Thyroid gland (tissue), 4 donors: ENCODE results near the gene CADPS. TPM values are rescaled to one million over a fixed set of nuclear protein-coding genes. Genes with fewer than 3 reads are reported as not detected.

ENCODE experiments used
- DNase-seq, 2 donors: peaks; one replicate each; pipeline ENCODE4 v3.0.0-alpha.2; 2019
- H3K27ac ChIP-seq, 3 donors: fragments of 200-600 bp; sonication (generic); 1 replicate in 2 of 3; 2 replicates in 1 of 3; pipeline ENCODE4 v1.5.1; 2016 to 2019; ENCODE audit warnings: mild to moderate bottlenecking in 1 of 3, moderate library complexity in 1 of 3
- H3K27me3 ChIP-seq: fragments of 200-600 bp; sonication (generic); one replicate; pipeline ENCODE4 v1.5.1; 2019
- H3K36me3 ChIP-seq, 2 donors: fragments of 200-600 bp; sonication (generic); one replicate each; pipeline ENCODE4 v1.5.1; 2016 to 2019
- H3K4me1 ChIP-seq, 2 donors: fragments of 200-600 bp; sonication (generic); one replicate each; pipeline ENCODE4 v1.5.1; 2017 to 2019
- H3K4me3 ChIP-seq, 3 donors: fragments of 200-600 bp; sonication (generic); replicated peaks in 1 of 3; 1 replicate in 2 of 3; 2 replicates in 1 of 3; pipeline ENCODE4 v1.5.1; 2016; ENCODE audit warnings: mild to moderate bottlenecking in 1 of 3
- H3K9me3 ChIP-seq: fragments of 200-600 bp; sonication (generic); one replicate; pipeline ENCODE4 v1.5.1; 2017
- CTCF ChIP-seq, 6 experiments: fragments of 200-600 bp in 3 of 6; fragments of 450-650 bp in 3 of 6; sonication (generic) in 3 of 6; IDR thresholded peaks; one replicate each; pipeline ENCODE4 v1.5.1; 2016 to 2019; ENCODE audit warnings: antibody characterized with exemption in 6 of 6, mild to moderate bottlenecking in 2 of 6, inconsistent platforms in 1 of 6, moderate library complexity in 1 of 6
- POLR2A ChIP-seq, 2 donors: fragments of 450-650 bp; IDR thresholded peaks; one replicate each; pipeline ENCODE4 v1.6.1; 2017; ENCODE audit warnings: antibody characterized with exemption in 2 of 2, mild to moderate bottlenecking in 2 of 2, moderate library complexity in 1 of 2
- WGBS, 2 donors: methylation state at CpG; one replicate each; pipeline ENCODE4 v1.1.5; 2017; 5-methylcytosine and 5-hydroxymethylcytosine counted together
- intact Hi-C: fragments of 100-400 bp; cut with DNase I; formaldehyde crosslinking; loops from one replicate; pipeline ENCODE4 v1.15.1; 2023
- total RNA-seq, 4 donors: library from RNA; depleted of rRNA; stranded (reverse); fragments of >200 nt; gene quantifications; one replicate each; pipeline ENCODE4 v1.2.3, GENCODE V29; 2016

Gene CADPS
- total RNA-seq, 4 donors from 2014 or later: 1.6 to 9.5 TPM; not detected in 2

GRCh38 chr3:62482961-62483360 lies 392.3 kb downstream of the CADPS start:
- no peak overlapping the region for H3K27ac ChIP-seq
- no peaks in the 10 kb centered on the region for H3K9me3 ChIP-seq
- DNase-seq: no peak
- no peaks in the 10 kb centered on the region for H3K36me3 ChIP-seq
- H3K27me3 ChIP-seq: no peaks in the 10 kb centered on the region
- no peaks in the 10 kb centered on the region for H3K4me1 ChIP-seq
- no peak overlapping the region for H3K4me3 ChIP-seq
- intact Hi-C loops: no loop called here
- 56 to 58% methylated on average over 4 of the region's 4 CpGs for WGBS, 2 donors
- TF ChIP-seq POLR2A (IDR thresholded peaks at IDR 0.05) (no peak), CTCF (IDR thresholded peaks at IDR 0.05) (no peak)

DNA sequence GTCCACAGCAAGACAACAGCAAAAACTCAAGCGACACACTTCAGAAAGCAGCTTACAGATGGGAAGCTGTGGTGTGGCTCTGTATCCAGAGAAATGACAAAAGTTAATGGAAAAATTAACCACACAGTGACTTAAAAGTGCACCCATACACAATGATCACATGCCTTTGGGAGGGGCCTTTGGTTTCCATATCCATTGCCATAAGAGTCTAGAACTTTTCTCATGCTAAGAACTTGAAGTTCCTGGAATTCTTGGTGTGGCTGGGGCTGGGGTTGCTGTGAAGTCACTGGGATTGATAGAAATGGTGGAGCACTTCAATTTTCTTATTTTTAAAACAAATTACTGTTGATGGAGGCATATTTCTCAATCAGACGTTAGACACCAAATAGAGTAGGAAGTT lies 393.3 kb downstream of the CADPS start:
- intact Hi-C loops: no loop called here
- Histone ChIP-seq H3K9me3 (no peaks in the 10 kb centered on the region), H3K4me1 (no peaks in the 10 kb centered on the region), H3K4me3 (no peak overlapping the region), H3K27me3 (no peaks in the 10 kb centered on the region), H3K27ac (no peak overlapping the region), H3K36me3 (no peaks in the 10 kb centered on the region)
- no peak for DNase-seq
- WGBS, 2 donors: 85 to 88% methylated on average over 2 of the region's 2 CpGs
- TF ChIP-seq CTCF (IDR thresholded peaks at IDR 0.05) (no peak), POLR2A (IDR thresholded peaks at IDR 0.05) (no peak)

DNA sequence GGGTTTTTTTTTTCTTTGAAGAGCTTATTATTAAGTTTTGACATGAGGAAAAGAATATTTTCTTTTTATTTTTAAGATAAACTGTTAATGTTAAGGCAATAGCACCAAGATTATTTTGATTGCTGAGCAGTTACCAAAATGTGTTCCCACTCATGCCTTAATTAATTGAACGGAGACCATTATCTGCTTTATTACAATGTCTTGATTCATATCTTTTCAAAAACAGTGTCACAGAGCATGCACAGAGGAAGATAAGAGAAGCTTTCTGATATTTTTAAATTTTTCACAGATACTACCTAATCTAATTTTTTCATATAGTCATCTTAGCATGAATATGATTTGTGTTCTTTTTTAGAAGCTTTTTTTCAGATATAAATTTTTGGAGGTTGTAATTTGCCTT lies 395.2 kb downstream of the CADPS start:
- H3K27ac ChIP-seq: no peak overlapping the region
- no peaks in the 10 kb centered on the region for H3K9me3 ChIP-seq
- 85 to 86% methylated on average over 1 of the region's 1 CpG for WGBS, 2 donors
- DNase-seq: no peak
- H3K4me3 ChIP-seq: no peak overlapping the region
- TF ChIP-seq POLR2A (IDR thresholded peaks at IDR 0.05) (no peak), CTCF (IDR thresholded peaks at IDR 0.05) (no peak)
- no peaks in the 10 kb centered on the region for H3K4me1 ChIP-seq
- H3K27me3 ChIP-seq: no peaks in the 10 kb centered on the region
- intact Hi-C loops: no loop called here
- no peaks in the 10 kb centered on the region for H3K36me3 ChIP-seq

DNA sequence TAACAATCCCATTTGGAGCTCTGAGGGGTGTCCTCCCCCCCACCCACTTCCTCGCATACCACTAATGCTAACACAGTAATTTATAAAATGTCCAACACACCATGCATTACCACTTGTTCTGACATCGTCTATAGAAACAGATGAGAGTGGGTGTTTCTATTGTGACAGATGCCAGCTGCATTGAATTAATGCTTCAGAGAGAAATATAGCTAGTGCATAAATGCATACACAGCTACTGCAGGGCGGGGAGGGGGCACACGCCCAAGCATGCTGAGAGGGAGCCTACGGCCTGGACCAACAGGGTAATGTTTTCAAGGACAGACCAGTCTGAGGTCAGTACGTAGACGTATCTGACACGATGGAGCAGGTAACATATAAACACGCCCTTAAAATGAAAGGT lies 395.9 kb downstream of the CADPS start:
- Histone ChIP-seq H3K4me1 (no peaks in the 10 kb centered on the region), H3K27ac (no peak overlapping the region), H3K9me3 (no peaks in the 10 kb centered on the region), H3K27me3 (no peaks in the 10 kb centered on the region), H3K4me3 (no peak overlapping the region), H3K36me3 (no peaks in the 10 kb centered on the region)
- DNase-seq: no peak
- WGBS, 2 donors: 83 to 92% methylated on average over 9 of the region's 9 CpGs
- intact Hi-C loops: no loop called here
- TF ChIP-seq POLR2A (IDR thresholded peaks at IDR 0.05) (no peak), CTCF (IDR thresholded peaks at IDR 0.05) (no peak)

DNA sequence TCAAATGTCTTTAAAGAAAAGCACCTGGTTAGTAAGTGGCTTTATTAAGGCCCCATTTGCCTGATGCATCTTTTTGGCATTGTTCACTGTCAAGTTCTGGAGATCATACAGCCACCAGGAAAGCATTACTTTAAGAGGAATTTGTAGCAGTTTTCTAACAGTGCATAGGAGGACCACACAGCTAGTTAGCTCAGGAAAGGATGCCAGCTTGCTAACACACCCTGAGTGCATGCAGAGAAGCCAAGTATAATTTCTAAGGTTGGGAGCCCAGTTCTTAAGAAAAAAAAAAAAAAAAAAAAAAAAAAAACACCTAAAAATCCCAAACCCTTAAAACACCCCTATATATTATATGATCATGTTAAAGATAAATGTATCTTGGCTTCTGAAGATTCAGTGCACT lies 399.9 kb downstream of the CADPS start:
- no peaks in the 10 kb centered on the region for H3K27me3 ChIP-seq
- no peaks in the 10 kb centered on the region for H3K9me3 ChIP-seq
- intact Hi-C loops: no loop called here
- TF ChIP-seq POLR2A (IDR thresholded peaks at IDR 0.05) (no peak), CTCF (IDR thresholded peaks at IDR 0.05) (no peak)
- no peak overlapping the region for H3K27ac ChIP-seq
- no peak overlapping the region for H3K4me3 ChIP-seq
- H3K4me1 ChIP-seq: no peaks in the 10 kb centered on the region
- H3K36me3 ChIP-seq: no peaks in the 10 kb centered on the region
- DNase-seq: no peak
